Measurements from ENCODE around the gene CAMK2G. TPM values are rescaled to one million over a fixed set of nuclear protein-coding genes. Genes with fewer than 3 reads are reported as not detected.

The CAMK2G gene
- total RNA-seq, 1 donor, result 49.3 TPM

GRCh38 chr10:73884017-73884416, 9.7 kb upstream of the CAMK2G start:
- DNase-seq (ENCODE audit: low read depth in 2 of 3, low spot score in 2 of 3), result no peak

GRCh38 chr10:73881221-73881919, 7.0 kb upstream of the CAMK2G start:
- no peak for DNase-seq (ENCODE audit: low read depth in 2 of 3, low spot score in 2 of 3)

GRCh38 chr10:73879296-73880173, 5.2 kb upstream of the CAMK2G start:
- peak; percentile 95 to 96 (median 95) for DNase-seq (ENCODE audit: low read depth in 2 of 3, low spot score in 2 of 3)

GRCh38 chr10:73878365-73878764, 4.0 kb upstream of the CAMK2G start:
- DNase-seq (ENCODE audit: low read depth in 2 of 3, low spot score in 2 of 3), result no peak

GRCh38 chr10:73877533-73878160, 3.3 kb upstream of the CAMK2G start:
- DNase-seq (ENCODE audit: low read depth in 2 of 3, low spot score in 2 of 3), result no peak

GRCh38 chr10:73876971-73877370, 2.6 kb upstream of the CAMK2G start:
- DNase-seq (ENCODE audit: low read depth in 2 of 3, low spot score in 2 of 3), result no peak

DNA sequence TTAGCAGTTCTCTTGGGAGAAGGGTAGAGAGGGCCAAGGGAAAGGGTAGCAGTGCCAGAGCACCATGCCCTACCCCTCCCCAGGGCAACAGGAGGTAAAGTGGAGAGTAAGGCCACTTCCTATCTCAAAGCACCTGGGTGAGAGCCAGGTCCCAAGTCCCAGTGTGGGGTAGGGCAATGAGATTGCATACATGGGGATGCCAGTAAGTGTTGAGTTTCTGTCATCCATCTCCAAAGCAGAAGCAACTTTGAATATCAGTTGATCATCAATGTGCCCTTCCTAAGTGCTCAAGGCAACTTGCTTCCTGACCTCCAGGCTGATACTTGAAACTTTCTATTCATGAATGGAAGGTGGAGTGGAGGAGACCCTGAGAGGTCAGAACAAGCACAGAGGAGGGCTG, 2.2 kb upstream of the CAMK2G start:
- DNase-seq (ENCODE audit: low read depth in 2 of 3, low spot score in 2 of 3), result no peak

DNA sequence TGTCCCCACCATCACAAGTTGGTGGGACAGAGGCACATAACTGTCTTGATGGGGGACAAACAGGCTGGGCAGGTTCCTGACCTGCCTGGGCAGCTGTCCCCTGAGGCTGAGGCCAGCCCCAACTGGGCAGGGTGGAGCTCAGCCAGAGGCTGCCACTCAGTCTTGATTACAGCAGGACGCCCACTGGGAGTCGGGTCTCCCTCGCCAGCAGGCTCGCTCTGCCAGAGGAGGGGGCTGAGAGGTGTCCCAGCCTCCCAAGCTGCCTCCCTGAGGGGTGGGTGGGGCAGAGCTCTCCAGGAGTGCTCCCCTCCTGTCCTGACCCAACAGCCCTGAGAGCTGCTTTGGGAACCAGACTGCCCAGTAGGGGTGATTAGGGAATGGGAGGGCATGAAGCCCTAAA, 1.8 kb upstream of the CAMK2G start:
- DNase-seq (ENCODE audit: low read depth in 2 of 3, low spot score in 2 of 3), result no peak

DNA sequence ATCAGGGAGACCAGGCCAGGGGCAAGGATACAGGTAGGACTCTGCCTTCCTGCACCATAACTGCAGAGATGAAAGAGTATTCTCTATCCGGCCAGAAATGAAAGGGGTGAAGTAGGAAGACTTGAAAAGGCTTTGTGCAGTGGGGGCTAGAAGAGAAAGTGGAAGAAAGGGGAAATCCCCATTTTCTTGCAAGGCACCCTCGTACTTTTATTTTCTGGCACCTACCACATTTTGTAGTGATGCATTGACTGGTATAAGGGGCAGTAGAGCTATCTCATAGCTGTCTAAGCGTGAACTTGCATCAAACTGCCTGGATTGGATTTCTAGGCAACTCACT, 752 bp upstream of the CAMK2G start:
- peak in 2 of 3 donors; percentile 60 to 61 for DNase-seq (ENCODE audit: low read depth in 2 of 3, low spot score in 2 of 3)

DNA sequence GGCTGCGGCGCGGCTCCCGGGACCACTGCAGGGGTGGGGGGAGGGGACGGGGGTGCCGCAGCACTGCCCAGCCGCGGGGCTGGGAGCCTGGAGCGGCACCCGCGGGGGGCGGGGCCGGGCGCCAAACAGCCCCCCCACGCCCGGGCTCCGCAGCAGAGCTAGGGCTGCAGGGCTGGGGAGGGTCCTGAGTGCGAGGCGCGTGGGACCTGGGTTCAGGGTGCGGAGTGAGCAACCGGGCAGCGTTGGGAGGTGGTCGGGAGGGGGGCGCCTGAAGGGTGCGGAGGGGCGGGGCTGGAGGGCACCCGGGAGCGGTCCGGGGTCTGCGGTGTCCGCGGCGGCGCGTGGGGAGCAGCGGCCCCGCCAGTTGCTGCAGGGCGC, 528 bp downstream of the CAMK2G start:
- DNase-seq (ENCODE audit: low read depth in 2 of 3, low spot score in 2 of 3), result no peak

DNA sequence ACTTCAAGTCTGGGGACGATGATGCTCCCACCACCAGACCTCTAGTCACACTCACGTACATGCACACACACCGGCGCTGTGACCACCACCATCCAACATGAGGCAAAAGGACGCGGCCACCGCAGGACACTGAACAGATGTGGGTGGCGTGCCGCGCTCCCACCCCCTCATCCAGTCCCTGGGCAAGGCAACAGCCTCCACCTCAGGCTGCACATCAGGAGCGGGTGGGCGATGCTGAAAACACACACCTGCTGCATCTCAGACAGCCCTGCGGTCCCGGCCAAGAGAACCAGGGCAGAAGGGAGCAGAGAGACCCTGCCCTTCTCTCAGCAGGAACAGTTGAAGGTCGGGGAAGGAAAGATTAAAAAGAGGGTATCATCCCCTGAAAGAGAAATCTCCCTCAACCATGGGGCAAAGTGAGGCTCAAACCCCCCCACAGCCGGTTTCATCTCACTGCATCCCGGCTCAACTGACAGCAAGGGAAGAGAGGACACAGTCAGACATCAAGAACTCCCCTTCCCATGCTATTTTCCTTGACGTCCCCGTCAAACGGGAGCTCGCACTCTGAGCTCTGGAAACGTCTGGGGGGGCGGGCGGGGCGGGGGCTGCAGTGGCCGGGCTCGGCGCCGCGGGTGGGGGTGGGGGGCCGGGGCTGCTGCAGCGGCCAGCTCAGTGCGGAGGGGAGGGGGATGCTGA, 1.1 kb downstream of the CAMK2G start:
- no peak for DNase-seq (ENCODE audit: low read depth in 2 of 3, low spot score in 2 of 3)

- no peak for DNase-seq (ENCODE audit: low read depth in 2 of 3, low spot score in 2 of 3)
Observed at GRCh38 chr10:73872190-73872710, 2.1 kb downstream of the CAMK2G start.

- no peak for DNase-seq (ENCODE audit: low read depth in 2 of 3, low spot score in 2 of 3)
Observed at GRCh38 chr10:73871295-73872189, 2.8 kb downstream of the CAMK2G start.

DNA sequence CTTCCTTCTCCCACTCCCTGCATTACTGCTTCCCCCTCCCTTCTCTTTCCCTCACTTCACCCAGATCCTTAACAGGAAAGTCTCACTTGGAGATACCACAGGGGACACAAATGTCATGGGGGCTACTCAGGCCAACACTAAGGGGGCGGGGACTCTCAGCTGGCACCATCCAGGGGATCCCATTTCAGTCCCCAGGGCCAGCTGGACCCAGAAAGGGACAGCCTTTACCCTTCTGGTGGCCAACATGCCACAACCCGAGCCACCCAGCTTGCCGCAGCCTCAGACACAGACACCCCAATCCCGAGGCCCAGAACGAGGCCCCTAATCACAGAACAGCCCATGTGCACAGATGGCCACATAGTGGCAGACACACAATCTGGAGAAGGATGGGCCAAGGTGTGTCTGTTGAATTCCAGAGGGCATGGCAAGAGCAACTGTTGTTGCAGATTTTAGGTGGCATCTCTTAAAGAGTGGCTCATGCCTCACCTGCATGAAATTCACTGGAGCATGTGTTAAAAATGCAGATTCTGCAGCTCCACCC, 5.6 kb downstream of the CAMK2G start:
- DNase-seq (ENCODE audit: low read depth in 2 of 3, low spot score in 2 of 3), result no peak

DNA sequence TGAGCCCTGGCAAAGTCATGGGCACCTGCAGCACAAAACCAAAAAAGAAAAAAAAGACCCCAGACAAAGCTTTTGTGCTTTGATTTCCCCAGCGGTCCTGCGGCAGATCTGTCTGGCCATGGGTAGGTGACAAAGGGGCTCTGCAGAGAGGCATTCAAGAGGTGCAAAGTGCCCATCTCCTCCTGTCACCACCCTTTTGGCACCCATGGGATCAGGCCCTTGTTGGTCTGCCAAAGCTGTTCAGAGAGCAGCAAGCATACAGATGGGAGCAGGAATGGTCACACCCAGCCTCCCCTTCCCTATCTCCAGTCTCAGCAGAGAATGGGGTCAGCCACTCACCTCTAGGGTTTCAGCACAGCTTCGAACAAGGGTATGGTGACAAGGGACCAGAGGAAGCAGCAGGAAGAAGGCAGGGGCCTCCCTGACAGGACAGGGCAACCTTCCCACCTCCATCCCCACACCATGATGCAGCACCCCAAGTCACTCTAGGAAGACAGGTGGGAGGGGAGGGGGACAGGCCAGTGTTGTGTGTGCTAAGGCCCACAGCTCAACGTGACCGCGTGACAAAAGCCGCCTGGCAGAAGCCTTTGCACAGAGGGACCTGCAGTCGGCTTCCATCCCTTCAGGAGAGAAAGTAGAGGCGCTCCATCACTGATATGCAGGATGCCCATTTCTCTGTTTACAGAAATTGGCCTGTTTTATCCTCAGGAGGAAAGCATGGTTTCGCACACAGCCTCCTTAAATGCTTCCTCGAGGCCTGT, 6.3 kb downstream of the CAMK2G start:
- DNase-seq (ENCODE audit: low read depth in 2 of 3, low spot score in 2 of 3), result no peak

DNA sequence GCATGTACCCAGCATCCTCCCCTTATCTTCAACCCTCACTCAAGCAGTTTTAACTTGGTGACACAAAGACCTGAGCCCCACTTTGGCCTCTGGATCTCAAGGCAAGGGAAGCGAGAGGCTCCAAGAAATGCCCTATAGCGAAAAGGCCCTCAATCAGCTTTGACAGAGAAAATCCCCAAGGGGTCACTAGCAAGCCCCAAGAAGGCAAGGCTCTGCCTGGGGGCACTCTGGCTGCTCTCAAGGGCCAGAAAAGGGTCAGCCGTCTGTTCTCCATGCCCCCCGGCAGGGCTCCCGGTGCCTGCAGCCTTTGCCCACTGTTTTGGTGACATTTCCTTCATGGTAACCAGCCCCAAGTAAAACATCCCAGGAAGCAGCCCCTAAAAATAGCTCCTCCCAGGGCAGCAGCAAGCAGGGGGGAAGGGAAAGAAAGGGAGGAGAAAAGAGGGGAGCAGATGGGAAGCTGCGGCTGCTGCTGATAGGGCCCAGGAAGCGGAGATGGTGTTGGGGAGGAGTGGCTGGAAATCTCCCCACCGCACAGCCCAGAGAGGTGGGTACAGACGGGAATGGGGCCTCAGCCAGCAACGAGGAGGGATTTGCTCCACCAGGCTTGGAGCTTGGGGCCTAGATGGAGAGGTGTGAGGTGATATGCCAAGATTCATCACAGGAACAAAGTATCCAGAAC, 7.1 kb downstream of the CAMK2G start:
- DNase-seq (ENCODE audit: low read depth in 2 of 3, low spot score in 2 of 3), result no peak

DNA sequence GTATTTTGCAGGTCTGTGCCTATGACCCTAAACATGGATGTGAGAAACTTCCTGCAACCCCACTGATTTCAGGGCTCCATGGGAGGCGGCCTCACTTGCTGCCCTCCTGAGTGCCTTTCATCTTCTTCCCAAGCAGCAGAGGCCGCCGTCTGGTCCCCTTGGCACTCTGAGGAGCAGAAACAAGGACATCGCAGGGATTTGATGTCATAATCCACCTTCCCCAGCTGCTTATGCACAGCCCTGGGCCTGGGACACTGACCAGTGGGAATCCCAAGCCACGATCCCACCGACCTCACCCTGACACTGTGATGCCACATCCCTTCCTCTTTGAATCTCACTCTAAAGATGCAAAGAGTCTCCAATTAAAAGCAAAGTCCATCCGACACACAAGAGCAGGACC, 7.7 kb downstream of the CAMK2G start:
- DNase-seq (ENCODE audit: low read depth in 2 of 3, low spot score in 2 of 3), result no peak

Data from hematopoietic multipotent progenitor cell (in vitro differentiated cells).